Coronary artery (tissue), 2 donors: ENCODE results near the gene THSD7A.

ENCODE experiments used
- DNase-seq: peaks from one replicate; pipeline ENCODE4 v3.0.0-alpha.2; 2017; ENCODE audit warnings: low spot score
- H3K27ac ChIP-seq, 2 donors: fragments of 200-600 bp; sonication (generic); one replicate each; pipeline ENCODE4 v1.5.1; 2016 to 2019
- H3K4me3 ChIP-seq: fragments of 200-600 bp; sonication (generic); 2 replicates; pipeline ENCODE4 v1.5.1; 2016; ENCODE audit warnings: mild to moderate bottlenecking, moderate library complexity
- TF ChIP-seq, protein P1 (sequence below): fragments of 200-600 bp; sonication (generic); IDR thresholded peaks from one replicate; pipeline ENCODE4 v1.5.1; 2019; ENCODE audit warnings: antibody characterized with exemption

Gene THSD7A

DNA sequence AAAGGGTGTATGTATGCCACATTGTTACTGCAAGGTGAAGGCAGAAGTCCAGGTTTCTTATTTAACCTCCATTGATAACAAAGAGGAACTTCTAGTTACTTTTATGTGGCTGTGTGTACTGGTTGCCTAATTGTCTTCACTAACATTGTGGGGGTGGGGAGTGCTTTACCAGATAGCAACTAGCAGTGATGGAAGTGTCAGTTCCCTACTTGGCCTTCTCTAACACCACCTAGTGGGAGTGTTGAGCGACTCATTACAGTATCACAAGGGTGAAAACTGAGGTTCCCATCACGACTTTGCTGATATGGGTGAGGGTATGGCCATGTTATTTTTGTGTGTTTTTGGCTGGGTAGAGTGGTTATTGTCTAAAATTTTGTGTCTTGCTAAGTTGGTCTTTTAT, 274.4 kb downstream of the THSD7A start:
- TF ChIP-seq, protein P1, sequence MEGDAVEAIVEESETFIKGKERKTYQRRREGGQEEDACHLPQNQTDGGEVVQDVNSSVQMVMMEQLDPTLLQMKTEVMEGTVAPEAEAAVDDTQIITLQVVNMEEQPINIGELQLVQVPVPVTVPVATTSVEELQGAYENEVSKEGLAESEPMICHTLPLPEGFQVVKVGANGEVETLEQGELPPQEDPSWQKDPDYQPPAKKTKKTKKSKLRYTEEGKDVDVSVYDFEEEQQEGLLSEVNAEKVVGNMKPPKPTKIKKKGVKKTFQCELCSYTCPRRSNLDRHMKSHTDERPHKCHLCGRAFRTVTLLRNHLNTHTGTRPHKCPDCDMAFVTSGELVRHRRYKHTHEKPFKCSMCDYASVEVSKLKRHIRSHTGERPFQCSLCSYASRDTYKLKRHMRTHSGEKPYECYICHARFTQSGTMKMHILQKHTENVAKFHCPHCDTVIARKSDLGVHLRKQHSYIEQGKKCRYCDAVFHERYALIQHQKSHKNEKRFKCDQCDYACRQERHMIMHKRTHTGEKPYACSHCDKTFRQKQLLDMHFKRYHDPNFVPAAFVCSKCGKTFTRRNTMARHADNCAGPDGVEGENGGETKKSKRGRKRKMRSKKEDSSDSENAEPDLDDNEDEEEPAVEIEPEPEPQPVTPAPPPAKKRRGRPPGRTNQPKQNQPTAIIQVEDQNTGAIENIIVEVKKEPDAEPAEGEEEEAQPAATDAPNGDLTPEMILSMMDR = no peak
- no peak for DNase-seq
- H3K4me3 ChIP-seq = no peak overlapping the region
- H3K27ac ChIP-seq = no peak overlapping the region

DNA sequence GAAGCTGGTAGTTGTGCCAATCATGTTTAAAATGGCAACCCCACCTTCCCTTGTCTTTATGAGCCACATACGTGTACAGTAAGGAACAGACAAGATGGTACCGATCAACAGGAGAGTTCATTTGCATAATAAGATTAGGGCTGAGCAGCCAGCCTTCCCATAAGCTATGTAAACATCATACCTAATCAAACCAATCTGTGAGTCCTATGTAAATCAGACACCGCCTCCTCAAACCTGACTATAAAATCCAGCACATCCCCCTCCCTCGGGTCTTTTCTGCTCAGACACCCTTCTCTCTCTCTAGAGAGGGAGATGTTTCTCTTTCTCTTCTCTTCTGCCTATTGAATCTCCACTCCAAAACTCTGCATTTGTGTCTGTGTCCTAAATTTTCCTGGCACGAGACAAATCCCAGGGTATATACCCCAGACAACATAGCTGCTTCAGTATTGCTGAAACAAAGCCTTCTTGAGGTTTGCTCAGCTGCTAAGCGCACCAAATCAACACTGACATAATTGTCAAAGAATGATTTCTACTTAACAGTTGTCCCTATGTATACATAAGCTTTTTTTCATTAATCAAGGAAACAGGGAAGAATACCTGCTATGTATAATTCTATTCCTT, 279.2 kb downstream of the THSD7A start:
- Histone ChIP-seq H3K4me3 (no peak overlapping the region), H3K27ac (no peak overlapping the region)
- TF ChIP-seq, protein P1 = no peak
- no peak for DNase-seq

DNA sequence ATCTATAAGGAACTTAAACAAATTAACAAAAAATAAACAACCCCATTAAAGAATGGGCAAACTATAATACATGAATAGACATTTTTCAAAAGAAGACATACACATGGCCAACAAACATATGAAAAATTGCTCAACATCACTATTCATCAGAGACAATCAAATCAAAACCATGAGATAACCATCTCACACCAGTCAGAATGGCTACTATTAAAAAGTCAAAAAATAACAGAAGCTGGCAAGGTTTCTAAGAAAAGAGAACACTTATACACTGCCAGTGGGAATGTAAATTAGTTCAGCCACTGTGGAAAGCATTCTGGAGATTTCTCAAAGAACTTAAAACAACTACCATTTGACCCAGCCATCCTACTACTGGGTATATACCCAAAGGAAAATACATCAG, 280.5 kb downstream of the THSD7A start:
- no peak overlapping the region for H3K4me3 ChIP-seq
- TF ChIP-seq, protein P1 = no peak
- H3K27ac ChIP-seq = no peak overlapping the region
- no peak for DNase-seq

DNA sequence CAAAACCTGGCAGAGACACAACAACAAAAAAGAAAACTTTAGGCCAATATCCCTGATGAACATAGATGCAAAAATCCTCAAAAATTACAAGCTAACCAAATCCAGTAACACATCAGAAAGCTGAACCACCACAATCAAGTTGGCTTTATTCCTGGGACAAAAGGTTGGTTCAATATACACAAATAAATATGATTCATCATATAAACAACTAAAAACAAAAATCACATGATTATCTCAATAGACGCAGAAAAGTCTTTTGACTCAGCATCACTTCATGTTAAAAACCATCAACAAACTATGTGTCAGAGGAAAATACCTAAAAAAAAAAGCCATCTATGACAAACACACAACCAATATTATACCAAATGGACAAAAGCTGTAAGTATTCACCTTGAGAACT, 283.5 kb downstream of the THSD7A start:
- H3K27ac ChIP-seq = no peak overlapping the region
- H3K4me3 ChIP-seq = no peak overlapping the region
- TF ChIP-seq, protein P1 = no peak
- DNase-seq = no peak

DNA sequence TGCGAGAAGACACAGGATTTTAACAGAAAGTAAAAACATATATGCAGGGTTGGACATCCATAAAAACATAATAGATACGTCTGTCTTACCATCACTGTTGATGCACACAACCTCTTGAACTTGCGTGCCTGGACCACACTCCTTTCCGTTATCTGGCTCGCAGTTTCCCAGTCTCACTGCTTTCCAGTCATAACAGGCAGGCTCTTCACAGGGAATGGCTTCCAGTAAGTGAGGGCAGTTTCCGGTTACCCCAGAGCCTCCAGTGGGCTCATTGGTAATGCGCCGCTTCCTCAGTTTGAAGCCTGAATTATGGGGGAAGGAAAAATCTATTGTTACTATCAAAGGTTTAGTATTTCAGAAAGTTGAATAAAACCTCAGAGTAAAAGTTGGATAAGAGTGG, 290.7 kb downstream of the THSD7A start:
- TF ChIP-seq, protein P1 = no peak
- Histone ChIP-seq H3K4me3 (no peak overlapping the region), H3K27ac (no peak overlapping the region)
- no peak for DNase-seq

DNA sequence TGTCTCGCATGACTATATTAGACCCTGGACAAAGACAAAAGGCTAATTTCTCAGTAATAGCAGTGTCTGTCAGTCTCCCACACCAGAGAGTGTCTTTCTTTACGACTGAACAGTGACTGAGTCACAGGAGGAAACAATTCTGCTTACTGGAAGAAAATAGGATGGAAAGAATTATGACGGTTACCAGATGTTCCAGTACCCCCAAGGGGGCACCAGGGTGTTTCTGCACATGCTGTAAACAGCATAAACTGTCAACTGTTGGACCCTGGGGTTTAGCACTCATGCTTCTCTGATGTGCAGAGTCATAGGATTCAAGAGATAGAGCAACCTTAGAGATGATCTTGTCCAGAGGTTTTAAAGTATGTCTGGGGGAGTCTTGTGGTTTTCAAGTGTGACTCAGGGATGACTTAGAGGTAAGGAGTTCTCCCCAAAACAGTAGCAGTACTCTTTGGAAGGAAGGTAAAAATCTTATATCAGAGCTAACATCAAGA, 291.7 kb downstream of the THSD7A start:
- no peak for DNase-seq
- peak overlapping the region in 1 of 2 donors; percentile 62 for H3K27ac ChIP-seq
- TF ChIP-seq, protein P1 = no peak

DNA sequence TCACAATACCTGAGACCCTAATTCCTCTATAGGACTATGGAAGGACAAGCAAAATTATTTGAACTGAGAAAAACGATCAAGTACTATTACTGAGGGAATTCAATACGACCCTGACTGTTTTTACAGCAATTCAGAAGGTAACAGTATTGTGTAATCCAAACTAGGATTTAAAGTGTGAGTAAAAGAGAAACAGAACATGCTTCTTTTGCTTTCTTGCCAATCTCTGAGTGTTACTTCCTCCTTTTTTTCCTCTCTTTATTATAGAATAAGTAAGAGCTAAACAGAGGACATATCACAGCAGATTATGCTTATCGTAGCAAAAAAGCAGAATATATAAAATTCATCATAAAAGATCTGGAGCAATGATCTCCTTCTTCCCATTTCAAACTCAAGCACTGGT, 292.1 kb downstream of the THSD7A start:
- TF ChIP-seq, protein P1 = no peak
- H3K4me3 ChIP-seq = no peak overlapping the region
- H3K27ac ChIP-seq = peak overlapping the region in 1 of 2 donors; percentile 62
- no peak for DNase-seq

More for the DNA sequence above, 291.7 kb downstream of the THSD7A start:
- H3K4me3 ChIP-seq = no peak overlapping the region
